Endothelial cell of umbilical vein (primary cell): ENCODE results near the gene DAPK2. TPM values are rescaled to one million over a fixed set of nuclear protein-coding genes. Genes with fewer than 3 reads are reported as not detected.

Experiments
- BruUV-seq: library from RNA; stranded (reverse); fragments of 400-500 nt; replicated peaks from 2 replicates; lab custom pipeline; 2021; lab: Mats Ljungman, UMichigan
- CTCF ChIA-PET: fragments of 300-600, 350-600 bp; sonication (Branson Sonifier 250); formaldehyde crosslinking; loops from one replicate; lab custom pipeline; 2021; ENCODE audit warnings: antibody characterized with exemption, inconsistent platforms; lab: Charles Lee
- POLR2A ChIA-PET: fragments of 300-600, 350-600 bp; sonication (Branson Sonifier 250); formaldehyde crosslinking; loops from one replicate; lab custom pipeline; 2021; ENCODE audit warnings: antibody characterized with exemption, inconsistent platforms; lab: Charles Lee
- DNase-seq: peaks from one replicate; pipeline ENCODE4 v3.0.0-alpha.2; 2011; ENCODE audit warnings: low read depth, low spot score
- FAIRE-seq: peaks from 2 replicates; lab custom pipeline; 2011; peaks lifted over from hg19 to GRCh38; lab: Jason Lieb, UNC
- H2AFZ ChIP-seq: 2 replicates; pipeline ENCODE4 v1.6.0; 2012; ENCODE audit warnings: low read depth, low read length, control low read depth, inconsistent platforms
- H3K27ac ChIP-seq: 2 replicates; pipeline ENCODE4 v1.5.1; 2011; ENCODE audit warnings: low read depth, mild to moderate bottlenecking, control low read depth, low read length, moderate library complexity; ENCODE audit not compliant: insufficient read depth
- H3K27me3 ChIP-seq, 2 experiments: 2 replicates each; pipeline versions ENCODE4 v1.6.0 to v1.6.1; 2011; ENCODE audit warnings: low read length in 2 of 2, mixed read lengths in 1 of 2; ENCODE audit not compliant: control insufficient read depth in 2 of 2, insufficient read depth in 2 of 2
- H3K36me3 ChIP-seq, 2 experiments: 2 replicates in 1 of 2; 3 replicates in 1 of 2; pipeline ENCODE4 v1.5.1; 2011; ENCODE audit warnings: low read length in 2 of 2, mild to moderate bottlenecking in 1 of 2, moderate library complexity in 1 of 2; ENCODE audit not compliant: control insufficient read depth in 2 of 2, insufficient read depth in 2 of 2; ENCODE audit errors: extremely low read depth in 1 of 2
- H3K4me1 ChIP-seq: 3 replicates; pipeline ENCODE4 v1.5.1; 2011; ENCODE audit warnings: mild to moderate bottlenecking, low read length; ENCODE audit not compliant: control insufficient read depth, insufficient read depth; ENCODE audit errors: extremely low read depth
- H3K4me2 ChIP-seq: 2 replicates; pipeline ENCODE4 v1.6.1; 2011; ENCODE audit warnings: low read length, control low read depth, mixed read lengths; ENCODE audit not compliant: insufficient read depth
- H3K4me3 ChIP-seq, 3 experiments: fragments of 200-600 bp in 1 of 3; sonication (generic), shearing (Covaris generic) in 1 of 3; replicated peaks in 1 of 3; 2 replicates each; pipeline ENCODE4 v1.5.1; 2011 to 2016; ENCODE audit warnings: control low read depth in 3 of 3, low read length in 3 of 3, mild to moderate bottlenecking in 2 of 3, inconsistent platforms in 1 of 3, low read depth in 1 of 3, moderate library complexity in 1 of 3; ENCODE audit not compliant: insufficient read depth in 1 of 3
- H3K79me2 ChIP-seq: 2 replicates; pipeline ENCODE4 v1.6.0; 2012; ENCODE audit warnings: low read length, inconsistent platforms; ENCODE audit not compliant: control insufficient read depth, insufficient read depth
- H3K9ac ChIP-seq: replicated peaks from 2 replicates; pipeline ENCODE3; 2011; ENCODE audit warnings: low read length, control low read depth; ENCODE audit not compliant: insufficient read depth; ENCODE audit errors: extremely low read depth
- H3K9me1 ChIP-seq: replicated peaks from 3 replicates; pipeline ENCODE4 v1.6.0; 2011; ENCODE audit warnings: mild to moderate bottlenecking, low read length; ENCODE audit not compliant: control insufficient read depth, insufficient read depth; ENCODE audit errors: extremely low read depth
- H3K9me3 ChIP-seq: replicated peaks from 2 replicates; pipeline ENCODE4 v1.5.1; 2012; ENCODE audit warnings: low read length, inconsistent platforms; ENCODE audit not compliant: control insufficient read depth, insufficient read depth
- H4K20me1 ChIP-seq: replicated peaks from 2 replicates; pipeline ENCODE3; 2011; ENCODE audit warnings: mild to moderate bottlenecking, low read length; ENCODE audit not compliant: control insufficient read depth, insufficient read depth; ENCODE audit errors: extremely low read depth
- CTCF ChIP-seq, 2 donors: IDR thresholded peaks; 1 replicate in 1 of 2; 2 replicates in 1 of 2; pipeline ENCODE4 v1.5.1; 2011; ENCODE audit warnings: low read length in 2 of 2, mild to moderate bottlenecking in 2 of 2, moderate library complexity in 2 of 2, control low read depth in 1 of 2, inconsistent platforms in 1 of 2, low read depth in 1 of 2; ENCODE audit not compliant: insufficient read depth in 1 of 2; ENCODE audit errors: extremely low read depth in 1 of 2
- EZH2 ChIP-seq: IDR thresholded peaks from 2 replicates; pipeline ENCODE4 v1.6.1; 2012; ENCODE audit warnings: borderline replicate concordance, low read depth, mild to moderate bottlenecking, moderate library complexity, low read length, inconsistent platforms; ENCODE audit not compliant: severe bottlenecking
- JUN ChIP-seq: IDR thresholded peaks from 2 replicates; pipeline ENCODE4 v1.6.1; 2011; ENCODE audit warnings: borderline replicate concordance, low read depth; ENCODE audit not compliant: insufficient read length, insufficient read depth
- MYC ChIP-seq: IDR thresholded peaks from one replicate; pipeline ENCODE4 v1.6.1; 2011; ENCODE audit warnings: mild to moderate bottlenecking, low read depth, low read length
- POLR2A ChIP-seq: IDR thresholded peaks from 2 replicates; pipeline ENCODE4 v1.6.1; 2012; ENCODE audit warnings: low read depth, mild to moderate bottlenecking, control low read depth, low read length
- dilution Hi-C: fragments of 300-500 bp; cut with MboI; formaldehyde crosslinking; loops from one replicate; pipeline ENCODE4 v1.15.0; 2019; ENCODE audit warnings: low sequenced_read_pairs; ENCODE audit not compliant: extremely low pct_ligation_motif_present
- intact Hi-C: fragments of 100-400 bp; cut with micrococcal nuclease; formaldehyde crosslinking; loops from one replicate; pipeline ENCODE4 v1.10.0; 2022
- polyA plus RNA-seq, 4 experiments: library from polyadenylated mRNA; depleted of rRNA in 3 of 4; stranded (reverse) in 3 of 4; unstranded in 1 of 4; fragments of >200 nt; gene quantifications; 2 replicates each; pipeline versions ENCODE4 v1.2.1 to v1.2.3, GENCODE V29; 2011 to 2012; ENCODE audit warnings: missing spikeins in 1 of 4
- total RNA-seq: library from RNA; stranded (reverse); gene quantifications from 2 replicates; pipeline ENCODE4 v1.2.3, GENCODE V29; 2021

DAPK2 gene
- total and polyA plus RNA-seq, 2 donors (not counting 3 experiments of a cell fraction or from before 2014, with no cell fraction given) = 2.8 to 6.7 TPM

DNA sequence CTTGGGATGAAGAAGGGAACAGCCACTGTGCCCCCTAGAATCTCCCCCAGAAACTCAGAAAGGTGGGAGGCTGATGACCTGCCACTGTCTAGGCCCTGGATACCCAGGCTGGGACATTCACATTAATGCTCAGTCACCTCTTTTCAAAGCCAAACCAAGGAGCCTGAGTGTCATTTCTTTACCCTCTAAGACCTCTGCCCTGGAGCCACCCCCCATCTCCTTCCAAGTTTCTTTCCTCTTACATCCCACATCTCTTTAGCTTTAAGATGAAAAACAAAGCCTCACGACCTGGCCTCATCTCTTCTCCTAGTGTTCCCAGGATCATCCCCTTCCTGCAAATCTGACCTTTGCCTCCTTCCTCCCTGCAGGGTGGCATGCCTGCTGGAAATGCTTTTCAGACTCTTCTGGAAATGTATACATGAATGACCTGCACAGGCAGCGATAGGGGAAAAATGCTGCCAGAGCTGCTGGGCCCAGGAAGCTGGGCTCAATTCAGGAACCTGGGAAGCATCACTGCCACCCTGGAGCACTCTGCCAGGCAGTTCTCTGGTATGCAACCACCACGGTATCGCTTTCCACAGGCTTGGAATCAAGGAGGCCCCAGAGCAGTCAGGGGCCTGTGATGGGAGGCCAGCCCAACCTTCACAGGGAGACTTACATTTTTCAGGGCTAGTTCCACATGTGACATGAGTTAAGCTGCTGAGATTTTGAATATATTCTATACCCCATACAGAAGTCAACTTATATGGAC, 67.6 kb downstream of the DAPK2 start:
- Histone ChIP-seq H3K9me3 (no peaks in the 10 kb centered on the region), H3K4me2 (no peak overlapping the region), H3K36me3 (no peaks in the 10 kb centered on the region), H3K4me3 (no peak overlapping the region), H3K9ac (no peak overlapping the region), H4K20me1 (no peaks in the 10 kb centered on the region), H3K4me1 (no peaks in the 10 kb centered on the region), H3K27ac (no peak overlapping the region), H3K9me1 (no peaks in the 10 kb centered on the region), H3K79me2 (no peaks in the 10 kb centered on the region), H3K27me3 (no peaks in the 10 kb centered on the region), H2AFZ (no peak overlapping the region)
- BruUV-seq = no TSS peak
- intact Hi-C loops = no loop called here
- ChIA-PET CTCF (interaction anchor here (1.1 to 1.9 kb wide), 3 partner anchors 28 to 68 kb away, joined by 3 to 9 read pairs (median 4); partner anchors contain the start of gene DAPK2), POLR2A (no interaction called here)
- FAIRE-seq (no peak), DNase-seq (no peak)
- dilution Hi-C loops = no loop called here
- TF ChIP-seq EZH2 (no peak), MYC (no peak), CTCF (IDR thresholded peaks at IDR 0.05; ENCODE audit: extremely low read depth in 1 of 2, insufficient read depth in 1 of 2, low read depth in 1 of 2, low read length in 2 of 2) (no peak), POLR2A (no peak), JUN (no peak)
